CD14-positive monocyte (primary cell): ENCODE measurements around the gene SUSD4. TPM values are rescaled to one million over a fixed set of nuclear protein-coding genes. Genes with fewer than 3 reads are reported as not detected.

Experiments
- DNase-seq, 3 donors: peaks; one replicate each; pipeline ENCODE4 v3.0.0-alpha.2; 2011 to 2022
- H2AFZ ChIP-seq: 2 replicates; pipeline ENCODE4 v1.6.0; 2012; ENCODE audit warnings: mild to moderate bottlenecking, low read depth, low read length, inconsistent platforms; ENCODE audit not compliant: insufficient read depth, poor library complexity, severe bottlenecking
- H3K27ac ChIP-seq, 2 donors: 1 replicate in 1 of 2; 2 replicates in 1 of 2; pipeline ENCODE4 v1.5.1; 2012 to 2013; ENCODE audit warnings: low read length in 2 of 2, control low read depth in 1 of 2, inconsistent platforms in 1 of 2, low read depth in 1 of 2, mild to moderate bottlenecking in 1 of 2
- H3K27me3 ChIP-seq, 2 donors: one replicate each; pipeline versions ENCODE4 v1.6.0 to v1.6.1; 2011 to 2013; ENCODE audit warnings: low read length in 2 of 2; ENCODE audit not compliant: control insufficient read depth in 2 of 2, insufficient read depth in 2 of 2
- H3K36me3 ChIP-seq, 2 donors: replicated peaks in 1 of 2; 1 replicate in 1 of 2; 2 replicates in 1 of 2; pipeline versions ENCODE4 v1.5.1 to v1.6.1; 2012 to 2013; ENCODE audit warnings: low read length in 2 of 2, control low read depth in 1 of 2, inconsistent platforms in 1 of 2, mild to moderate bottlenecking in 1 of 2; ENCODE audit not compliant: insufficient read depth in 2 of 2, control insufficient read depth in 1 of 2
- H3K4me1 ChIP-seq, 2 donors: 1 replicate in 1 of 2; 2 replicates in 1 of 2; pipeline versions ENCODE4 v1.5.1 to v1.6.1; 2012 to 2013; ENCODE audit warnings: low read length in 2 of 2, control low read depth in 1 of 2, inconsistent platforms in 1 of 2, mild to moderate bottlenecking in 1 of 2, moderate library complexity in 1 of 2; ENCODE audit not compliant: insufficient read depth in 2 of 2, control insufficient read depth in 1 of 2
- H3K4me2 ChIP-seq: replicated peaks from 2 replicates; pipeline ENCODE3; 2012; ENCODE audit warnings: low read length, moderate library complexity, mild to moderate bottlenecking; ENCODE audit not compliant: poor library complexity, severe bottlenecking; ENCODE audit errors: extremely low read depth
- H3K4me3 ChIP-seq, 3 experiments: fragments of 200-600 bp in 1 of 3; sonication (generic) in 1 of 3; replicated peaks in 1 of 3; 1 replicate in 2 of 3; 2 replicates in 1 of 3; pipeline ENCODE4 v1.5.1; 2011 to 2013; ENCODE audit warnings: low read length in 3 of 3, mild to moderate bottlenecking in 3 of 3, control low read depth in 2 of 3, low read depth in 2 of 3, inconsistent platforms in 1 of 3, moderate library complexity in 1 of 3
- H3K79me2 ChIP-seq: 2 replicates; pipeline ENCODE4 v1.6.0; 2012; ENCODE audit warnings: mild to moderate bottlenecking, control low read depth, inconsistent platforms, low read length, moderate library complexity; ENCODE audit not compliant: insufficient read depth
- H3K9ac ChIP-seq: 2 replicates; pipeline ENCODE4 v1.6.0; 2017; ENCODE audit warnings: low read length, mild to moderate bottlenecking; ENCODE audit not compliant: insufficient read depth, poor library complexity, severe bottlenecking
- H3K9me3 ChIP-seq, 2 donors: replicated peaks in 1 of 2; 1 replicate in 1 of 2; 2 replicates in 1 of 2; pipeline versions ENCODE4 v1.5.1 to v1.6.1; 2012 to 2013; ENCODE audit warnings: low read length in 2 of 2, control low read depth in 1 of 2; ENCODE audit not compliant: control insufficient read depth in 1 of 2, insufficient read depth in 1 of 2
- H4K20me1 ChIP-seq: 2 replicates; pipeline ENCODE4 v1.6.0; 2012; ENCODE audit warnings: mild to moderate bottlenecking, low read length, control low read depth, moderate library complexity; ENCODE audit not compliant: insufficient read depth
- H3K27ac Mint-ChIP-seq, 7 donors: one replicate each; pipeline ENCODE4 v1.8.0; 2020; ENCODE audit warnings: mild to moderate bottlenecking in 7 of 7, mixed read lengths in 7 of 7, moderate library complexity in 6 of 7, inconsistent platforms in 2 of 7
- H3K27me3 Mint-ChIP-seq, 3 donors: one replicate each; pipeline ENCODE4 v1.8.0; 2021 to 2022; ENCODE audit warnings: low read depth in 3 of 3, mild to moderate bottlenecking in 3 of 3, mixed read lengths in 3 of 3, moderate library complexity in 3 of 3, inconsistent platforms in 1 of 3
- H3K36me3 Mint-ChIP-seq, 2 donors: one replicate each; pipeline ENCODE4 v1.8.0; 2020; ENCODE audit warnings: mixed read lengths in 2 of 2, inconsistent platforms in 1 of 2, mild to moderate bottlenecking in 1 of 2
- H3K4me1 Mint-ChIP-seq: one replicate; pipeline ENCODE4 v1.8.0; 2020; ENCODE audit warnings: mild to moderate bottlenecking, mixed read lengths
- H3K4me3 Mint-ChIP-seq, 2 donors: one replicate each; pipeline ENCODE4 v1.8.0; 2020; ENCODE audit warnings: mild to moderate bottlenecking in 2 of 2, mixed read lengths in 2 of 2, moderate library complexity in 1 of 2
- H3K9me3 Mint-ChIP-seq, 7 donors: one replicate each; pipeline ENCODE4 v1.8.0; 2020 to 2022; ENCODE audit warnings: mixed read lengths in 7 of 7, mild to moderate bottlenecking in 6 of 7, moderate library complexity in 6 of 7, inconsistent platforms in 2 of 7
- WGBS: methylation state at CpG from one replicate; pipeline ENCODE4 v1.1.5; 2013; ENCODE audit warnings: missing lambda C conversion rate; ENCODE audit not compliant: insufficient coverage; 5-methylcytosine and 5-hydroxymethylcytosine counted together
- intact Hi-C, 2 donors: fragments of 100-400 bp; cut with micrococcal nuclease; formaldehyde crosslinking; loops; one replicate each; pipeline versions ENCODE4 v1.15.0 to v1.15.1; 2023
- polyA plus RNA-seq, 3 donors: library from polyadenylated mRNA; depleted of rRNA in 1 of 3; unstranded in 2 of 3; stranded (reverse) in 1 of 3; fragments of 300-500 nt in 2 of 3; fragments of >200 nt in 1 of 3; fragmentation: Illumina TruSeq in 2 of 3; gene quantifications; 1 replicate in 2 of 3; 2 replicates in 1 of 3; pipeline ENCODE4 v1.2.3, GENCODE V29; 2012 to 2021
- TF ChIP-seq, protein P1 (sequence below): fragments of 200-600 bp; IDR thresholded peaks from one replicate; pipeline ENCODE4 v1.8.0; 2022; ENCODE audit warnings: antibody characterized with exemption, mild to moderate bottlenecking

Gene SUSD4
- polyA plus RNA-seq, 3 donors: 0.34 to 0.92 (median 0.50) TPM

DNA sequence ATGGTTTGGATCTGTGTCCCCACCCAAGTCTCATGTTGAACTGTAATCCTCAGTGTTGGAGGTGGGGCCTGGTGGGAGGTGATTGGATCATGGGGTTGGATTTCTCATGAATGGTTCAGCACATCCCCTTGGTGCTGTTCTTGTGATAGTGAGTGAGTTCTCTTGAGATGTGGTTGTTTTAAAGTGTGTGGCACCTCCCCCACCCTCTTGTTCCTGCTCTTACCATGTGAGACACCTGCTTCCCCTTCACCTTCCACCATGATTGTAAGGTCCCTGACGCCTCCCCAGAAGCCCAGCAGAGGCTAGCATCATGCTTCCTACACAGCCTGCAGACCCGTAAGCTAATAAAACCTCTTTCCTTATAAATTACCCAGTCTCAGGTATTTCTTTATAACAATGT lies 55.8 kb downstream of the SUSD4 start:
- Histone ChIP-seq H3K36me3 (no peaks in the 10 kb centered on the region), H3K27me3 (peaks cover 0 to 2% of the 10 kb centered on the region in 2 donors), H3K4me3 (no peak overlapping the region), H3K79me2 (no peaks in the 10 kb centered on the region), H3K4me1 (no peaks in the 10 kb centered on the region), H3K9me3 (peaks cover 0 to 12% of the 10 kb centered on the region in 2 donors), H2AFZ (no peak overlapping the region), H3K27ac (no peak overlapping the region), H3K9ac (no peak overlapping the region), H4K20me1 (no peaks in the 10 kb centered on the region), H3K4me2 (no peak overlapping the region)
- no peak overlapping the region for H3K27ac Mint-ChIP-seq
- peak overlapping the region in 1 of 2 donors; percentile 31 for H3K4me3 Mint-ChIP-seq
- H3K9me3 Mint-ChIP-seq: peaks cover 2 to 17% (median 10%) of the 10 kb centered on the region in 7 donors
- TF ChIP-seq, protein P1, sequence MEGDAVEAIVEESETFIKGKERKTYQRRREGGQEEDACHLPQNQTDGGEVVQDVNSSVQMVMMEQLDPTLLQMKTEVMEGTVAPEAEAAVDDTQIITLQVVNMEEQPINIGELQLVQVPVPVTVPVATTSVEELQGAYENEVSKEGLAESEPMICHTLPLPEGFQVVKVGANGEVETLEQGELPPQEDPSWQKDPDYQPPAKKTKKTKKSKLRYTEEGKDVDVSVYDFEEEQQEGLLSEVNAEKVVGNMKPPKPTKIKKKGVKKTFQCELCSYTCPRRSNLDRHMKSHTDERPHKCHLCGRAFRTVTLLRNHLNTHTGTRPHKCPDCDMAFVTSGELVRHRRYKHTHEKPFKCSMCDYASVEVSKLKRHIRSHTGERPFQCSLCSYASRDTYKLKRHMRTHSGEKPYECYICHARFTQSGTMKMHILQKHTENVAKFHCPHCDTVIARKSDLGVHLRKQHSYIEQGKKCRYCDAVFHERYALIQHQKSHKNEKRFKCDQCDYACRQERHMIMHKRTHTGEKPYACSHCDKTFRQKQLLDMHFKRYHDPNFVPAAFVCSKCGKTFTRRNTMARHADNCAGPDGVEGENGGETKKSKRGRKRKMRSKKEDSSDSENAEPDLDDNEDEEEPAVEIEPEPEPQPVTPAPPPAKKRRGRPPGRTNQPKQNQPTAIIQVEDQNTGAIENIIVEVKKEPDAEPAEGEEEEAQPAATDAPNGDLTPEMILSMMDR: no peak
- WGBS: 80% methylated on average over 1 of the region's 2 CpGs
- intact Hi-C loops: no loop called here
- peaks cover 0 to 2% (median 2%) of the 10 kb centered on the region in 3 donors for H3K27me3 Mint-ChIP-seq
- no peak for DNase-seq
- no peaks in the 10 kb centered on the region for H3K4me1 Mint-ChIP-seq
- H3K36me3 Mint-ChIP-seq: no peaks in the 10 kb centered on the region

GRCh38 chr1:223307544-223307943 lies 56.4 kb downstream of the SUSD4 start:
- TF ChIP-seq, protein P1: no peak
- H3K36me3 ChIP-seq: no peaks in the 10 kb centered on the region
- no peak overlapping the region for H3K4me2 ChIP-seq
- 96% methylated on average over 3 of the region's 5 CpGs for WGBS
- no peak overlapping the region for H3K27ac ChIP-seq
- H3K4me3 Mint-ChIP-seq: no peak overlapping the region
- intact Hi-C loops: no loop called here
- H3K4me1 Mint-ChIP-seq: no peaks in the 10 kb centered on the region
- no peaks in the 10 kb centered on the region for H3K4me1 ChIP-seq
- no peaks in the 10 kb centered on the region for H3K79me2 ChIP-seq
- H3K27me3 Mint-ChIP-seq: peaks cover 0 to 2% (median 2%) of the 10 kb centered on the region in 3 donors
- H3K27me3 ChIP-seq: peaks cover 0 to 2% of the 10 kb centered on the region in 2 donors
- no peak overlapping the region for H3K27ac Mint-ChIP-seq
- H3K9ac ChIP-seq: no peak overlapping the region
- no peak for DNase-seq
- no peaks in the 10 kb centered on the region for H4K20me1 ChIP-seq
- H3K4me3 ChIP-seq: no peak overlapping the region
- peaks cover 0 to 18% of the 10 kb centered on the region in 2 donors for H3K9me3 ChIP-seq
- H3K9me3 Mint-ChIP-seq: peaks cover 2 to 16% (median 10%) of the 10 kb centered on the region in 7 donors
- no peaks in the 10 kb centered on the region for H3K36me3 Mint-ChIP-seq
- no peak overlapping the region for H2AFZ ChIP-seq
